Erythroblast (primary cell): Measurements from ENCODE around the gene IRX2.

Experiments
- GATA1 ChIP-seq: IDR thresholded peaks from 2 replicates; pipeline ENCODE4 v1.6.1; 2011; ENCODE audit warnings: low read depth, mild to moderate bottlenecking, control low read depth, low read length, moderate library complexity
- POLR2A ChIP-seq: IDR thresholded peaks from 2 replicates; pipeline ENCODE4 v1.6.1; 2011; ENCODE audit warnings: mild to moderate bottlenecking, low read length

DNA sequence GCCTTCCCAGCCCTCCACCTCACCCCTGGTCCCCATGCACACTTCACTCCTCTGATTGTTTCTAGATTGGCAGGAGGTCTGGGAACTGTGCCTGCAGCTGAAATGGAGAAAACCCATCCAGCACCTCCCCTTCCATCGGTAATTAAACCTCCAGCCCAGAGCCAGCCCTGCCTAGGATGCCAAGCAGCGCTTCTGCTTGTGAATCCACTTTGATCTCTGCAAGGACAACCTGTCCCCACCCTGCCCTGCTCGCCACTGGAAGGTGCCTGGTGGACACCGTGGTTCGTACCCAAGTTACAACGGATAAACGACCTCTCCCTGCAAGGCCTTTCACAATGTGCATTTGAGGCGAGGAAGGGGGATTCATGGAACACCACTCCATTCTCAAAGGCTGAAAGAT lies 50.6 kb downstream of the IRX2 start:
- no peak for TF ChIP-seq POLR2A
- TF ChIP-seq GATA1 = no peak
